ENCODE measurements around the gene FGFRL1. TPM values are rescaled to one million over a fixed set of nuclear protein-coding genes. Genes with fewer than 3 reads are reported as not detected.

Gene FGFRL1
- total and polyA plus RNA-seq, 2 of the 13 experiments (the other 11 are each of a cell fraction or from before 2014, with no cell fraction given) = 19.1 to 30.6 TPM

- TF ChIP-seq CENPBD1 (CRISPR knock-in tag; IDR thresholded peaks at IDR 0.05; ENCODE audit: borderline replicate concordance, low read depth) (no peak), RARA (CRISPR knock-in tag; IDR thresholded peaks at IDR 0.05) (peak; percentile 51; the same call in 1 of the 2 replicates), ZC3H4 (CRISPR knock-in tag; IDR thresholded peaks at IDR 0.05; ENCODE audit: borderline replicate concordance) (no peak), NBN (conservative IDR thresholded peaks at IDR 0.05) (no peak), MTF1 (CRISPR knock-in tag; IDR thresholded peaks at IDR 0.05) (no peak), MYC (CRISPR knock-in tag; IDR thresholded peaks at IDR 0.05; ENCODE audit: borderline replicate concordance) (peak; percentile 33; the same call in 1 of the 2 replicates), ZNF460 (CRISPR knock-in tag; IDR thresholded peaks at IDR 0.05; ENCODE audit: borderline replicate concordance) (no peak), FOXC1 (CRISPR knock-in tag; IDR thresholded peaks at IDR 0.05; ENCODE audit: borderline replicate concordance) (no peak), EP300 (IDR thresholded peaks at IDR 0.05; ENCODE audit: low read depth in 2 of 2, low read length in 2 of 2) (peak in 1 of 2 experiments; percentile 37; a peak in 1 of 4 replicates), EP300 (CRISPR knock-in tag; IDR thresholded peaks at IDR 0.05; ENCODE audit: borderline replicate concordance) (peak; percentile 67; the same call in 1 of the 2 replicates), ZNF20 (CRISPR knock-in tag; IDR thresholded peaks at IDR 0.05) (no peak), SMC3 (IDR thresholded peaks at IDR 0.05; ENCODE audit: low read length) (no peak), HMG20A (CRISPR knock-in tag; IDR thresholded peaks at IDR 0.05; ENCODE audit: borderline replicate concordance) (peak; percentile 58; the same call in 1 of the 2 replicates), PPARG (CRISPR knock-in tag; conservative IDR thresholded peaks at IDR 0.05) (0 out of 2 replicates have a peak, but pooled peaks have one; percentile 25), HNRNPK (IDR thresholded peaks at IDR 0.05; ENCODE audit: low read depth, low read length, poor library complexity, severe bottlenecking) (no peak), HIVEP1 (CRISPR knock-in tag; IDR thresholded peaks at IDR 0.05) (peak; percentile 69; the same call in 1 of the 2 replicates), ZBTB7A (CRISPR knock-in tag; IDR thresholded peaks at IDR 0.05) (0 out of 2 replicates have a peak, but pooled peaks have one; percentile 37), IKZF5 (CRISPR knock-in tag; IDR thresholded peaks at IDR 0.05) (0 out of 2 replicates have a peak, but pooled peaks have one; percentile 34), HOXD1 (CRISPR knock-in tag; IDR thresholded peaks at IDR 0.05) (peak; percentile 62; the same call in 1 of the 2 replicates), PRDM4 (CRISPR knock-in tag; IDR thresholded peaks at IDR 0.05; ENCODE audit: borderline replicate concordance) (no peak), RELA (CRISPR knock-in tag; IDR thresholded peaks at IDR 0.05) (no peak), LBX2 (CRISPR knock-in tag; IDR thresholded peaks at IDR 0.05; ENCODE audit: borderline replicate concordance) (no peak), RXRA (CRISPR knock-in tag; IDR thresholded peaks at IDR 0.05) (peak; percentile 61; the same call in 1 of the 2 replicates), ZNF737 (CRISPR knock-in tag; IDR thresholded peaks at IDR 0.05; ENCODE audit: borderline replicate concordance) (no peak)
Observed at GRCh38 chr4:1043651-1044468, 32.4 kb downstream of the FGFRL1 start (continued).

Measured in HepG2 (cell line).